ENCODE data around the gene CD79B. TPM values are rescaled to one million over a fixed set of nuclear protein-coding genes. Genes with fewer than 3 reads are reported as not detected.

The CD79B gene
- total RNA-seq, 1 experiment from 2014 or later = 0.59 TPM

GRCh38 chr17:63949576-63950250, 17.6 kb upstream of the CD79B start:
- intact Hi-C loops (cut with micrococcal nuclease) = no loop called here
- RAD21 ChIA-PET (ENCODE audit: low non-redundant PET in 1 of 2, low total read pairs in 2 of 2, uncharacterized antibody in 2 of 2, unreplicated experiment in 2 of 2) = interaction anchor here in 1 of 2 experiments (1.4 to 1.6 kb wide), 2 partner anchors 30 to 184 kb away, joined by 5 to 7 read pairs; partner anchors contain the start of gene GH1

More at GRCh38 chr17:63949576-63950250, 17.6 kb upstream of the CD79B start:
- TF ChIP-seq MAX (IDR thresholded peaks at IDR 0.05) (no peak), FOSL1 (IDR thresholded peaks at IDR 0.05; ENCODE audit: low read depth) (no peak), EGR1 (IDR thresholded peaks at IDR 0.05; ENCODE audit: low read depth) (no peak), EZH2 (IDR thresholded peaks at IDR 0.05) (no peak), CEBPB (IDR thresholded peaks at IDR 0.05; ENCODE audit: low read depth) (no peak), SP1 (IDR thresholded peaks at IDR 0.05; ENCODE audit: low read depth) (no peak), JUND (IDR thresholded peaks at IDR 0.05) (no peak), CBX3 (IDR thresholded peaks at IDR 0.05; ENCODE audit: low read depth) (no peak), POLR2AphosphoS5 (IDR thresholded peaks at IDR 0.05; ENCODE audit: low read depth, low read length) (no peak), ZBTB33 (IDR thresholded peaks at IDR 0.05; ENCODE audit: extremely low read depth, insufficient replicate concordance, low read length) (no peak), CTCF (IDR thresholded peaks at IDR 0.05 in 2 of 3, conservative IDR thresholded peaks at IDR 0.05 in 1 of 3; ENCODE audit: borderline replicate concordance in 1 of 3, insufficient read depth in 1 of 3, low read depth in 2 of 3, low read length in 2 of 3) (no peak)
- no peak for ATAC-seq
- Histone ChIP-seq H2AFZ (ENCODE audit: low read depth, low read length, poor library complexity, severe bottlenecking) (no peak overlapping the region), H3K27me3 (ENCODE audit: insufficient read depth, low read length) (no peaks in the 10 kb centered on the region), H3K79me2 (ENCODE audit: insufficient read depth, low read length) (no peaks in the 10 kb centered on the region), H3K27ac (ENCODE audit: low read depth, low read length) (no peak overlapping the region), H3K9me2 (ENCODE audit: insufficient read depth) (no peaks in the 10 kb centered on the region), H3K4me1 (ENCODE audit: control insufficient read depth in 1 of 2, insufficient read depth in 2 of 2, low read length in 2 of 2) (peaks cover 0 to 10% of the 10 kb centered on the region in 2 experiments; a peak in 1 of 4 replicates), H3K36me3 (ENCODE audit: control insufficient read depth in 1 of 2, insufficient read depth in 2 of 2, low read length in 2 of 2) (no peaks in the 10 kb centered on the region), H3K4me2 (ENCODE audit: low read length) (no peak overlapping the region), H3K9me3 (ENCODE audit: control insufficient read depth in 1 of 2, insufficient read depth in 1 of 2, low read depth in 1 of 2, low read length in 2 of 2) (no peaks in the 10 kb centered on the region), H3K9ac (ENCODE audit: low read length) (no peak overlapping the region), H4K20me1 (ENCODE audit: insufficient read depth) (no peaks in the 10 kb centered on the region), H3K4me3 (replicated peaks in 1 of 2; ENCODE audit: low read depth in 1 of 2, low read length in 2 of 2) (no peak overlapping the region)
- CTCF ChIA-PET = interaction anchor here (0.9 to 4.8 kb wide), 15 partner anchors 10 to 184 kb away, joined by 3 to 61 read pairs (median 8); partner anchors contain the start of genes CSHL1 and GH1
- POLR2A ChIA-PET = interaction anchor here (1.6 kb wide), 2 partner anchors 27 to 184 kb away, joined by 3 to 6 read pairs; no protein-coding TSS in a partner anchor
- no peak for DNase-seq (ENCODE audit: low read depth, low spot score)
- BruUV-seq (replicated peaks) = no TSS peak

Measured in HCT116 (cell line).